Thoracic aorta (tissue), 2 donors: ENCODE results near the gene MAN2C1. TPM values are rescaled to one million over a fixed set of nuclear protein-coding genes. Genes with fewer than 3 reads are reported as not detected.
"Not testable (repeated sequence)": the region's sequence is repeated elsewhere in the genome, so short reads cannot be mapped to it uniquely, and the experiment has no call there.

ENCODE experiments used
- ATAC-seq: fragments of 150-250 bp; one replicate; pipeline ENCODE4 v1.8.0; 2017; ENCODE audit warnings: low read depth; ENCODE audit not compliant: insufficient number of reproducible peaks, low FRiP score
- DNase-seq: peaks from one replicate; pipeline ENCODE4 v3.0.0-alpha.2; 2020; ENCODE audit warnings: low spot score
- H3K27ac ChIP-seq, 2 donors: fragments of 200-600 bp; sonication (generic); 1 replicate in 1 of 2; 2 replicates in 1 of 2; pipeline ENCODE4 v1.5.1; 2016; ENCODE audit warnings: mild to moderate bottlenecking in 2 of 2, moderate library complexity in 2 of 2
- H3K27me3 ChIP-seq: fragments of 200-600 bp; sonication (generic); replicated peaks from 2 replicates; pipeline ENCODE4 v1.6.0; 2016; ENCODE audit warnings: mild to moderate bottlenecking; ENCODE audit not compliant: insufficient read depth
- H3K36me3 ChIP-seq: fragments of 200-600 bp; sonication (generic); one replicate; pipeline ENCODE4 v1.5.1; 2016
- H3K4me1 ChIP-seq, 2 donors: fragments of 200-600 bp; sonication (generic); 1 replicate in 1 of 2; 2 replicates in 1 of 2; pipeline versions ENCODE4 v1.5.1 to v1.6.0; 2016; ENCODE audit warnings: low read depth in 2 of 2, mild to moderate bottlenecking in 1 of 2; ENCODE audit not compliant: control insufficient read depth in 1 of 2
- H3K4me3 ChIP-seq: fragments of 200-600 bp; sonication (generic); 2 replicates; pipeline ENCODE4 v1.5.1; 2016; ENCODE audit warnings: mild to moderate bottlenecking
- H3K9me3 ChIP-seq: fragments of 200-600 bp; sonication (generic); 2 replicates; pipeline ENCODE4 v1.5.1; 2016
- CTCF ChIP-seq: fragments of 200-600 bp; sonication (generic); IDR thresholded peaks from one replicate; pipeline ENCODE4 v1.5.1; 2019; ENCODE audit warnings: antibody characterized with exemption
- total RNA-seq, 2 donors: library from RNA; depleted of rRNA; stranded (reverse); fragments of >200 nt; gene quantifications; one replicate each; pipeline versions ENCODE4 v1.1.0 to v1.2.3, GENCODE V29; 2016

The MAN2C1 gene
- total RNA-seq, 2 donors from 2014 or later, result 394 to 471 TPM

DNA sequence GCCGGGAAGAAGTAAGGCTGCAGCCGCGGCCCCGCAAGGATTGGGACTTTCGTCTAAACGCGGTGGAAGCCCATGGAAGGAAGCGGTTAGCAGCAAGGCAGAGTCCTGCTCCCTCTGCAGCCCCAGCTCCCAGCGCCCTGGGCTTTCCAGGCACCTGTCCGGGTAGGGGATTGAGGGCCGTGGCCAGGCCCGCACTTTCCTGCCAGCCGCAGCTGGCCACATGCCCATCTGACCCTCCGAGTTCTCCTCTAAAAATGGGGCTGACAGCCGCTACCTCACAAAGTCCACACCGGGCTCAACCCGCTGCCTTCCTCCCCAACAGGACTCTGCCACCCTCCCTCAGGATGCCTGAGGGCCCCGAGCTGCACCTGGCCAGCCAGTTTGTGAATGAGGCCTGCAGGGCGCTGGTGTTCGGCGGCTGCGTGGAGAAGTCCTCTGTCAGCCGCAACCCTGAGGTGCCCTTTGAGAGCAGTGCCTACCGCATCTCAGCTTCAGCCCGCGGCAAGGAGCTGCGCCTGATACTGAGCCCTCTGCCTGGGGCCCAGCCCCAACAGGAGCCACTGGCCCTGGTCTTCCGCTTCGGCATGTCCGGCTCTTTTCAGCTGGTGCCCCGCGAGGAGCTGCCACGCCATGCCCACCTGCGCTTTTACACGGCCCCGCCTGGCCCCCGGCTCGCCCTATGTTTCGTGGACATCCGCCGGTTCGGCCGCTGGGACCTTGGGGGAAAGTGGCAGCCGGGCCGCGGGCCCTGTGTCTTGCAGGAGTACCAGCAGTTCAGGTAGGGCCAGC lies 19.7 kb downstream of the MAN2C1 start:
- Histone ChIP-seq H3K27ac (peak overlapping the region in 1 of 2 donors; percentile 50), H3K4me3 (peak overlapping the region; percentile 90), H3K36me3 (no peaks in the 10 kb centered on the region), H3K9me3 (no peaks in the 10 kb centered on the region), H3K4me1 (peaks cover 6 to 23% of the 10 kb centered on the region in 2 donors), H3K27me3 (no peaks in the 10 kb centered on the region)
- DNase-seq (no peak), ATAC-seq (no peak)
- no peak for TF ChIP-seq CTCF

- H3K36me3 ChIP-seq, result no peaks in the 10 kb centered on the region
- no peak for DNase-seq
- TF ChIP-seq CTCF, result no peak
- ATAC-seq, result no peak
- peak overlapping the region; percentile 90 for H3K4me3 ChIP-seq
- peaks cover 6 to 23% of the 10 kb centered on the region in 2 donors for H3K4me1 ChIP-seq
- H3K9me3 ChIP-seq, result no peaks in the 10 kb centered on the region
- H3K27ac ChIP-seq, result peak overlapping the region; percentile 25 to 50
- H3K27me3 ChIP-seq, result no peaks in the 10 kb centered on the region
Observed at GRCh38 chr15:75348034-75348561, 20.3 kb downstream of the MAN2C1 start.

- peaks cover 6 to 23% of the 10 kb centered on the region in 2 donors for H3K4me1 ChIP-seq
- H3K9me3 ChIP-seq, result no peaks in the 10 kb centered on the region
- ATAC-seq (peak; percentile 35), DNase-seq (no peak)
- TF ChIP-seq CTCF, result no peak
- peak overlapping the region; percentile 90 for H3K4me3 ChIP-seq
- no peaks in the 10 kb centered on the region for H3K27me3 ChIP-seq
- H3K27ac ChIP-seq, result peak overlapping the region; percentile 25 to 50
- no peaks in the 10 kb centered on the region for H3K36me3 ChIP-seq
Observed at GRCh38 chr15:75347222-75348033, 21.0 kb downstream of the MAN2C1 start.

DNA sequence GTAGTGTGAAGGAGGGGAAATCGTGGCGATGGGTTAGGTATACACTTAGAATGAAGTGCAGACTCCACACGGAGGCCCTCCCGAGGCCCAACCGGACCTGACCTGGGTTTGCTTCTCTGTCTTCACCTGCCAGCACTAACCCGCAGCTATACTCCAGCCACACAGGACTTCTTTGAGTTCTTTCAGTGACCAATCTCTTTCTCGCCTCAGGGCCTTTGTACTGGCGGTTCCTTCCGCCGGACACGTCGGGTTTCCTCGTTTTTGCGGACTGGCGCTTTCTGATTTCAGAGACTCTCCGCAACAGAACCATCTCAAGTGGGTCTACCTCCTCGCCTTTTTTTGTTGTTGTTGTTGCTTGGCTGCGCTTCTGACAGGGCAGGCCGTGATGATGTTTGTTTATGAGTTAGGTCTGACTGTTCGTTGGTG lies 21.6 kb downstream of the MAN2C1 start, which contains the start of gene NEIL1:
TSS of gene NEIL1 (plus strand) at position 244 of the 426 bp plus-strand sequence. CDS start 1,867 bp downstream, outside the sequence.
- Histone ChIP-seq H3K27ac (peak within 1 kb of the TSS; percentile 25 to 50), H3K36me3 (no peaks in the 10 kb centered on the region), H3K9me3 (no peaks in the 10 kb centered on the region), H3K27me3 (no peaks in the 10 kb centered on the region), H3K4me3 (peak within 1 kb of the TSS; percentile 90), H3K4me1 (peaks cover 6 to 23% of the 10 kb centered on the region in 2 donors)
- TF ChIP-seq CTCF, result no peak
- DNase-seq (no peak), ATAC-seq (no peak)

DNA sequence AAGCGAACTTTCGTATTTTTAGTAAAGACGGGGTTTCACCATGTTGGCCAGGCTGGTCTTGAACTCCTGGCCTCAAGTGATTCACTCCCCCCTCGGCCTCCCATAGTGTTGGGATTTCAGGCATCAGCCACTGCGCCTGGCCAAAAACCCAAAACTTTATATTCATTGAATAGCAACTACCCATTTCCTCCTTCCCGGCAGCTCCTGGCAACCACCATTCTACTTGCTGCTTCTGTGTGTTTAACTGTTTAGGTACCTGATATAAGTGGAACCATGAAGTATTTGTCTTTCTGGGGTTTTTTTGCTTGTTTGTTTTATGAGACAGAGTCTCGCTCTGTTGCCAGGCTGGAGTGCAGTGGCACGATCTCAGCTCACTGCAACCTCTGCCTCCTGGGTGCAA lies 24.5 kb downstream of the MAN2C1 start:
- not testable (repeated sequence) for H3K4me3 ChIP-seq, H3K9me3 ChIP-seq, DNase-seq, ATAC-seq, H3K27me3 ChIP-seq, H3K27ac ChIP-seq, H3K36me3 ChIP-seq
- H3K4me1 ChIP-seq, result peaks cover 4 to 18% of the 10 kb centered on the region in 2 donors
